Measurements from ENCODE around the gene MEIS1. TPM values are rescaled to one million over a fixed set of nuclear protein-coding genes. Genes with fewer than 3 reads are reported as not detected.
A peak's percentile ranks its signal among the peaks of the same experiment; 100 is the strongest.

Gene MEIS1
- total and polyA plus RNA-seq, 4 experiments from 2014 or later: not detected

- no peak overlapping the region for H3K4me3 Mint-ChIP-seq
- POLR2A ChIA-PET (ENCODE audit: partially characterized antibody): no interaction called here
- H3K27ac Mint-ChIP-seq: no peak overlapping the region
- no peaks in the 10 kb centered on the region for H3K4me1 ChIP-seq (ENCODE audit: insufficient read depth, low read length)
- no peaks in the 10 kb centered on the region for H3K36me3 Mint-ChIP-seq
- no peak overlapping the region for H3K27ac ChIP-seq (ENCODE audit: low read depth, low read length)
- CTCF ChIA-PET (ENCODE audit: partially characterized antibody): no interaction called here
- no peak overlapping the region for H3K4me3 ChIP-seq (ENCODE audit: low read length in 2 of 2)
- peaks cover 0 to 4% of the 10 kb centered on the region in 2 donors for H3K27me3 Mint-ChIP-seq
- no peaks in the 10 kb centered on the region for H3K36me3 ChIP-seq (ENCODE audit: insufficient read depth, low read length)
- H3K27me3 ChIP-seq (ENCODE audit: insufficient read depth, low read length): no peaks in the 10 kb centered on the region
- intact Hi-C loops (cut with micrococcal nuclease): no loop called here
- DNase-seq: no peak
- peaks cover 0 to 2% (median 0%) of the 10 kb centered on the region in 8 donors for H3K9me3 Mint-ChIP-seq
- H3K9me3 ChIP-seq (ENCODE audit: control insufficient read depth in 1 of 2, low read length in 2 of 2): no peaks in the 10 kb centered on the region
- H3K4me1 Mint-ChIP-seq: no peaks in the 10 kb centered on the region
These were observed 113.5 kb downstream of the MEIS1 start for GRCh38 chr2:66548422-66548821.

DNA sequence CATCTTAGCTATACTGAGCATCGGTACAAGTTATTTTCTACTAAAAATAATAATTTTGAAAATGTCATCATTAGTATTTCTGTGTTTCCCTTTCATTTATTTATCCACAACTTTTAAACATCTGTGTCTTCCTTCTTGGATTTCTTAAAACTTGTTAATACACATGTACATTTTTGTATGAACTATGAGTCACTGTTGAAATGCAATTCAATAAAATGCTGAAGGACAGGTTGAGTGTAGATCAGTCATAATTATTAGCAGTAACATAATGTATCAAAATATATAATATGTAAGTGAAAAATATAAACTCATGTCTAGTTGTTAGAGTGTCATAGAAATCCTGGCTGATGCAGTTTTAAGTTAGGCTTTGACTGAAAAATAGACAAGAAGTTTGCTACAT lies 115.9 kb downstream of the MEIS1 start:
- Histone ChIP-seq H3K9me3 (ENCODE audit: control insufficient read depth in 1 of 2, low read length in 2 of 2) (no peaks in the 10 kb centered on the region), H3K27me3 (ENCODE audit: insufficient read depth, low read length) (no peaks in the 10 kb centered on the region), H3K36me3 (ENCODE audit: insufficient read depth, low read length) (no peaks in the 10 kb centered on the region), H3K4me1 (ENCODE audit: insufficient read depth, low read length) (no peaks in the 10 kb centered on the region), H3K27ac (ENCODE audit: low read depth, low read length) (no peak overlapping the region), H3K4me3 (ENCODE audit: low read length in 2 of 2) (no peak overlapping the region)
- Mint-ChIP-seq H3K27ac (no peak overlapping the region), H3K36me3 (no peaks in the 10 kb centered on the region), H3K27me3 (peaks cover 0 to 1% of the 10 kb centered on the region in 2 donors), H3K9me3 (peaks cover 0 to 2% (median 0%) of the 10 kb centered on the region in 8 donors), H3K4me3 (no peak overlapping the region), H3K4me1 (no peaks in the 10 kb centered on the region)
- intact Hi-C loops (cut with micrococcal nuclease): no loop called here
- ChIA-PET POLR2A (ENCODE audit: partially characterized antibody) (no interaction called here), CTCF (ENCODE audit: partially characterized antibody) (no interaction called here)
- no peak for DNase-seq

DNA sequence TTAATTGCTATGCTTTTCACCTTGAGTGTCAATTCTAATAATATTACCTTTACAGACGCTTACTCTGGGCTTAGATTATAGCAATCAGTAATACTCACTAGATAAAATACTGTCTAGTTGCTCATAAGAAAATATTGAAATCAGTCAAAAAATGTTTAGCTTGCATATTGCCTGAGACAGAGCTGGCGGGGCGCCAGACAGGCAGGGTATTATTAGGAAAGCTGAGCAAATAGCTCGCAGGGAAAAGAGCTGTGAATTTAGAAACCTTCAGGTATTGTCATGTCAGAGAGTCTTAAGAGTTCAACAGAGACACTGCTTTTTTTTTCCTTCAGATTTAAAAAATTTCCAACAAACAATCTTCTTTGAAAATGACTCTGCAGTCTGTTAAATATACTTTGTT lies 118.4 kb downstream of the MEIS1 start:
- no peak overlapping the region for H3K27ac Mint-ChIP-seq
- no peaks in the 10 kb centered on the region for H3K9me3 ChIP-seq (ENCODE audit: control insufficient read depth in 1 of 2, low read length in 2 of 2)
- no peak overlapping the region for H3K4me3 ChIP-seq (ENCODE audit: low read length in 2 of 2)
- H3K36me3 ChIP-seq (ENCODE audit: insufficient read depth, low read length): no peaks in the 10 kb centered on the region
- H3K4me1 Mint-ChIP-seq: no peaks in the 10 kb centered on the region
- intact Hi-C loops (cut with micrococcal nuclease): no loop called here
- no peak overlapping the region for H3K4me3 Mint-ChIP-seq
- ChIA-PET CTCF (ENCODE audit: partially characterized antibody) (no interaction called here), POLR2A (ENCODE audit: partially characterized antibody) (no interaction called here)
- no peaks in the 10 kb centered on the region for H3K36me3 Mint-ChIP-seq
- H3K27me3 Mint-ChIP-seq: peaks cover 0 to 7% of the 10 kb centered on the region in 2 donors
- no peak for DNase-seq
- no peaks in the 10 kb centered on the region for H3K4me1 ChIP-seq (ENCODE audit: insufficient read depth, low read length)
- H3K27ac ChIP-seq (ENCODE audit: low read depth, low read length): no peak overlapping the region
- peaks cover 0 to 5% (median 0%) of the 10 kb centered on the region in 8 donors for H3K9me3 Mint-ChIP-seq
- H3K27me3 ChIP-seq (ENCODE audit: insufficient read depth, low read length): no peaks in the 10 kb centered on the region

- Mint-ChIP-seq H3K9me3 (peaks cover 0 to 6% (median 0%) of the 10 kb centered on the region in 8 donors), H3K4me3 (no peak overlapping the region), H3K4me1 (no peaks in the 10 kb centered on the region), H3K36me3 (no peaks in the 10 kb centered on the region), H3K27me3 (peaks cover 0 to 7% of the 10 kb centered on the region in 2 donors), H3K27ac (no peak overlapping the region)
- H3K9me3 ChIP-seq (ENCODE audit: control insufficient read depth in 1 of 2, low read length in 2 of 2): no peaks in the 10 kb centered on the region
- ChIA-PET POLR2A (ENCODE audit: partially characterized antibody) (no interaction called here), CTCF (ENCODE audit: partially characterized antibody) (no interaction called here)
- intact Hi-C loops (cut with micrococcal nuclease): no loop called here
- no peak for DNase-seq
- H3K36me3 ChIP-seq (ENCODE audit: insufficient read depth, low read length): no peaks in the 10 kb centered on the region
- no peaks in the 10 kb centered on the region for H3K27me3 ChIP-seq (ENCODE audit: insufficient read depth, low read length)
- no peak overlapping the region for H3K27ac ChIP-seq (ENCODE audit: low read depth, low read length)
- H3K4me3 ChIP-seq (ENCODE audit: low read length in 2 of 2): no peak overlapping the region
- H3K4me1 ChIP-seq (ENCODE audit: insufficient read depth, low read length): no peaks in the 10 kb centered on the region
These were observed 120.2 kb downstream of the MEIS1 start for GRCh38 chr2:66555091-66555490.

- Histone ChIP-seq H3K27me3 (ENCODE audit: insufficient read depth, low read length) (no peaks in the 10 kb centered on the region), H3K27ac (ENCODE audit: low read depth, low read length) (no peak overlapping the region), H3K36me3 (ENCODE audit: insufficient read depth, low read length) (no peaks in the 10 kb centered on the region), H3K4me3 (ENCODE audit: low read length in 2 of 2) (no peak overlapping the region), H3K9me3 (ENCODE audit: control insufficient read depth in 1 of 2, low read length in 2 of 2) (no peaks in the 10 kb centered on the region), H3K4me1 (ENCODE audit: insufficient read depth, low read length) (no peaks in the 10 kb centered on the region)
- H3K27me3 Mint-ChIP-seq: peaks cover 0 to 7% of the 10 kb centered on the region in 2 donors
- H3K36me3 Mint-ChIP-seq: no peaks in the 10 kb centered on the region
- H3K4me3 Mint-ChIP-seq: peak overlapping the region in 2 of 8 donors; percentile 17 to 42
- DNase-seq: no peak
- CTCF ChIA-PET (ENCODE audit: partially characterized antibody): no interaction called here
- intact Hi-C loops (cut with micrococcal nuclease): no loop called here
- POLR2A ChIA-PET (ENCODE audit: partially characterized antibody): no interaction called here
- peaks cover 0 to 6% (median 0%) of the 10 kb centered on the region in 8 donors for H3K9me3 Mint-ChIP-seq
- no peak overlapping the region for H3K27ac Mint-ChIP-seq
- H3K4me1 Mint-ChIP-seq: no peaks in the 10 kb centered on the region
These were observed 120.8 kb downstream of the MEIS1 start for GRCh38 chr2:66555501-66556324.

GRCh38 chr2:66559672-66560071 lies 124.7 kb downstream of the MEIS1 start:
- no peaks in the 10 kb centered on the region for H3K4me1 Mint-ChIP-seq
- H3K27ac ChIP-seq (ENCODE audit: low read depth, low read length): no peak overlapping the region
- no peak for DNase-seq
- no peak overlapping the region for H3K4me3 Mint-ChIP-seq
- H3K9me3 Mint-ChIP-seq: peaks cover 0 to 6% (median 0%) of the 10 kb centered on the region in 8 donors
- H3K4me1 ChIP-seq (ENCODE audit: insufficient read depth, low read length): no peaks in the 10 kb centered on the region
- intact Hi-C loops (cut with micrococcal nuclease): no loop called here
- ChIA-PET POLR2A (ENCODE audit: partially characterized antibody) (no interaction called here), CTCF (ENCODE audit: partially characterized antibody) (no interaction called here)
- no peak overlapping the region for H3K4me3 ChIP-seq (ENCODE audit: low read length in 2 of 2)
- H3K36me3 ChIP-seq (ENCODE audit: insufficient read depth, low read length): no peaks in the 10 kb centered on the region
- H3K9me3 ChIP-seq (ENCODE audit: control insufficient read depth in 1 of 2, low read length in 2 of 2): no peaks in the 10 kb centered on the region
- H3K27ac Mint-ChIP-seq: no peak overlapping the region
- peaks cover 0 to 7% of the 10 kb centered on the region in 2 donors for H3K27me3 Mint-ChIP-seq
- H3K27me3 ChIP-seq (ENCODE audit: insufficient read depth, low read length): no peaks in the 10 kb centered on the region
- H3K36me3 Mint-ChIP-seq: no peaks in the 10 kb centered on the region

- ChIA-PET POLR2A (ENCODE audit: partially characterized antibody) (no interaction called here), CTCF (ENCODE audit: partially characterized antibody) (no interaction called here)
- no peaks in the 10 kb centered on the region for H3K9me3 ChIP-seq (ENCODE audit: control insufficient read depth in 1 of 2, low read length in 2 of 2)
- H3K27ac ChIP-seq (ENCODE audit: low read depth, low read length): no peak overlapping the region
- Mint-ChIP-seq H3K27me3 (peaks cover 0 to 7% of the 10 kb centered on the region in 2 donors), H3K4me3 (no peak overlapping the region), H3K36me3 (no peaks in the 10 kb centered on the region), H3K27ac (no peak overlapping the region), H3K9me3 (peaks cover 0 to 6% (median 0%) of the 10 kb centered on the region in 8 donors), H3K4me1 (no peaks in the 10 kb centered on the region)
- DNase-seq: no peak
- H3K27me3 ChIP-seq (ENCODE audit: insufficient read depth, low read length): no peaks in the 10 kb centered on the region
- no peaks in the 10 kb centered on the region for H3K4me1 ChIP-seq (ENCODE audit: insufficient read depth, low read length)
- H3K36me3 ChIP-seq (ENCODE audit: insufficient read depth, low read length): no peaks in the 10 kb centered on the region
- H3K4me3 ChIP-seq (ENCODE audit: low read length in 2 of 2): no peak overlapping the region
- intact Hi-C loops (cut with micrococcal nuclease): no loop called here
These were observed 125.8 kb downstream of the MEIS1 start for GRCh38 chr2:66560683-66561082.
